DOHH2 (cell line): ENCODE results near the gene EPHA10.

Experiments used
- EZH2phosphoT487 ChIP-seq: fragments of 200-600 bp; sonication (generic); IDR thresholded peaks from 2 replicates; pipeline ENCODE4 v1.6.1; 2017; ENCODE audit warnings: borderline replicate concordance, mild to moderate bottlenecking, antibody characterized with exemption, low read length, moderate library complexity, mixed read lengths
- TF ChIP-seq, protein P1 (sequence below): fragments of 200-600 bp; sonication (generic); IDR thresholded peaks from one replicate; pipeline ENCODE4 v1.5.1; 2014; ENCODE audit warnings: antibody characterized with exemption, mild to moderate bottlenecking, low read depth, low read length; ENCODE audit not compliant: poor library complexity, severe bottlenecking

- TF ChIP-seq, protein P1, sequence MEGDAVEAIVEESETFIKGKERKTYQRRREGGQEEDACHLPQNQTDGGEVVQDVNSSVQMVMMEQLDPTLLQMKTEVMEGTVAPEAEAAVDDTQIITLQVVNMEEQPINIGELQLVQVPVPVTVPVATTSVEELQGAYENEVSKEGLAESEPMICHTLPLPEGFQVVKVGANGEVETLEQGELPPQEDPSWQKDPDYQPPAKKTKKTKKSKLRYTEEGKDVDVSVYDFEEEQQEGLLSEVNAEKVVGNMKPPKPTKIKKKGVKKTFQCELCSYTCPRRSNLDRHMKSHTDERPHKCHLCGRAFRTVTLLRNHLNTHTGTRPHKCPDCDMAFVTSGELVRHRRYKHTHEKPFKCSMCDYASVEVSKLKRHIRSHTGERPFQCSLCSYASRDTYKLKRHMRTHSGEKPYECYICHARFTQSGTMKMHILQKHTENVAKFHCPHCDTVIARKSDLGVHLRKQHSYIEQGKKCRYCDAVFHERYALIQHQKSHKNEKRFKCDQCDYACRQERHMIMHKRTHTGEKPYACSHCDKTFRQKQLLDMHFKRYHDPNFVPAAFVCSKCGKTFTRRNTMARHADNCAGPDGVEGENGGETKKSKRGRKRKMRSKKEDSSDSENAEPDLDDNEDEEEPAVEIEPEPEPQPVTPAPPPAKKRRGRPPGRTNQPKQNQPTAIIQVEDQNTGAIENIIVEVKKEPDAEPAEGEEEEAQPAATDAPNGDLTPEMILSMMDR = no peak
- no peak for TF ChIP-seq EZH2phosphoT487
Measured at GRCh38 chr1:37714226-37714625, 50.7 kb downstream of the EPHA10 start.
